C1 segment of cervical spinal cord (tissue), 14 donors: ENCODE data around the gene NACC2.
A peak's percentile ranks its signal among the peaks of the same experiment; 100 is the strongest.

Experiments used
- DNase-seq, 14 donors: peaks; one replicate each; lab custom pipeline; 2025; lab: John Stamatoyannopoulos, UW

Gene NACC2, protein sequence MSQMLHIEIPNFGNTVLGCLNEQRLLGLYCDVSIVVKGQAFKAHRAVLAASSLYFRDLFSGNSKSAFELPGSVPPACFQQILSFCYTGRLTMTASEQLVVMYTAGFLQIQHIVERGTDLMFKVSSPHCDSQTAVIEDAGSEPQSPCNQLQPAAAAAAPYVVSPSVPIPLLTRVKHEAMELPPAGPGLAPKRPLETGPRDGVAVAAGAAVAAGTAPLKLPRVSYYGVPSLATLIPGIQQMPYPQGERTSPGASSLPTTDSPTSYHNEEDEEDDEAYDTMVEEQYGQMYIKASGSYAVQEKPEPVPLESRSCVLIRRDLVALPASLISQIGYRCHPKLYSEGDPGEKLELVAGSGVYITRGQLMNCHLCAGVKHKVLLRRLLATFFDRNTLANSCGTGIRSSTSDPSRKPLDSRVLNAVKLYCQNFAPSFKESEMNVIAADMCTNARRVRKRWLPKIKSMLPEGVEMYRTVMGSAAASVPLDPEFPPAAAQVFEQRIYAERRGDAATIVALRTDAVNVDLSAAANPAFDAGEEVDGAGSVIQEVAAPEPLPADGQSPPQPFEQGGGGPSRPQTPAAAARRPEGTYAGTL

DNA sequence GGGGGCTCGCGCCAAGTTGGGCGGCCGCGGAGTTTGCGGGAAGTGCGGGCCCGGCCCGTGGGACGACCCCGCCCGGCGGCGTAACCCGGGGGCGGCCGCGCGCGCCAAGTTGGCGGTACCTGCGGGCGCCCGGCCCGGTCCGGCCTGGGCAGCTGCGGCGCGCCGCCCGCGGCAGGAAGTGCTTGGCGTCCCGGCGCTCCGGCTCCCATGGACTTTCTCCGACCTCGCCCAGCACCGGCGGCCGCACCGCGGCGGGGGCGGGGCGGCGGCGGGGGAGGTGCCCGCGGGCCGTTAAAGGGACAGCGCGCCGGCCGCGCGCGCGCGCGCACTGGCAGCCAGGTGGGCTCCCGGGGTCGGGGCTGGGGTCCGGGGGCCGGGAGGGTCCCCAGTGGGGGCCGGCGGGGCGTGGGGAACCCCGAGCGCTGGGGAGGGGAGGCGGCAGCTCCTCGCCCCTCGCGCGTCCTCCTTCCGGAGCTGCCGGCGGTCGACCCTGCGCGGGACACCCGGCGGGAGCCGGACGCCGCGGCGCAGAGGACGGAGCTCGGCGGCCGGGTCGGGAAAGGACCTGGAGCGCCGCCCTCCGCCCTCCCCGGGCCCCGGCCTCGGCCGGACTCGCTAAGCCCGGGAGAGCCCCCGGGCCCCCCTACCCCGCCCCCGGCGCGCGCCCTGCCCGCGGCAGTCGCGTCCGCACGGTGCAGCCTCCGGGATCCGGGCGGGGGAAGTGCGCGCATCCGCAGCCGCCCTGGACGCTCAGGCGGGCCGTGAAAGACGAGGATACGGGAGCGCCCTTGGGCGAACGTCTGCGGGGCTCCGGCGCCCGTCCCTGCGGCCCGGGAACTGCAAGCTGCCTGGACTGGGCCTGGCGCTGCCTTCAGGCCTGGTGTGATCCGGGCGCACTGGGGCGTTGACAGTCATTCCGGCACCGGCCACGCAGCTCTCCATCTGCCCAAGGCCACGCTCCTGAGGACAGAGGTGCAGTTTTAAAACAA lies at the start of gene NACC2:
Gene NACC2 (minus strand): TSS at position 220 of the 989 bp plus-strand sequence. CDS start 44,768 bp downstream, outside the sequence.
- peak in 6 of 14 donors; percentile 17 to 62 (median 50) for DNase-seq

DNA sequence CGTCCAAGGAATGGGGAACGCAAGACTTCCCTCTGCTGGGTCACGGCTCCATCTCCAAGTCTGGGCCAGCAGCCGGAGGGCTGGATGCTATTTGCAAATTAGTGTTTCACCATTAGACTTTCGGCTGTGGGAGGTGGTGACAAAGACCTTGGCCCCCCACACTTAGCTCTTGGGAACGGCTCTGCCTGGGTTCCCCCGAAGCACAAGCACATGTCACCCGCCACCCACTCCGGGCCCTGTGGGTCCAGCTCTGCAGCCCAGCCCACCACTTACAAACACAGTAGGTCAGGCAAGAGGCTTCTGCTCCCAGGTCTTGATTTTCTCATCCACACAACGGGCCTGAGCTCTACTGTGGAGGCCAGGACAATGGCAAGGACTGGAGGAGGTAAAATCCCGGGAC lies 49.4 kb upstream of the NACC2 start:
- no peak for DNase-seq

DNA sequence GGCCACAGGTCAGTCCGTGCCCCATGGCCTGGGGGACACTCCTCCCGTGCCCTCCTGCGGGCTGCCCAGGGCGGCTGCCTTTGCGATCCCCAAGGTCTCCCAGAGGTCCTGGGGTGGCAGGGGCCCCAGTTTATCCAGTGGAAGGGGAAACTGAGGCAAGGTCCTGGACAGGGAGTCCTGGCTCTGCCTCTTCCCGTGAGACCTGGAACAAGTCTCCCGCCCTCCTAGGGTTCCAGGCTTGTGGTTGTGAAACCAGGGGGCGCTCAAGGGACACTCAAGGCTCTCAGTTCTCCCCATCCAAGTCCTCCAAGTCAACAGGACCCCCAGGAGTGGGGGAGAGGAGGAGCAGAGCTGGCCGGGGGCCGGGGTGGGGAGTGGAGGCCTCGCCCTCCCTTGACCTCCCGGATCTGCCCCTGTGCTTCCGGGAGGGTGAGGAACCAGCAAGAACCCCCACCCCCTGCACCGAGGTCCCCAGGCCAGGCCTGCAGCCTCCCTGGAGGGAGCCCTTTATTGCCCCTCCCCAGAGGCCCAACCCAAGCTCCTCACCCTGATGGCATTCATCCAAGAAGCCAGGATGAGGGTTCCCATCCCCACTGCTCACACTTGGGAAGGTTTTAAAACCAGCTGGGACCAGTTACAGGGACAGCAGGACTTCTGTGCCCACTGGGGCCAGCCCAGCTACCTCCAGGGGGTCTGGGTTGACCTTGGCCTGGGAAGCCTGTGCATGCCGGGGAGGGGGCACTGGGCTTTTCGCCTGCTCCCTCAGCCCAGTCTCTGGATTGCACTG lies 48.3 kb upstream of the NACC2 start:
- no peak for DNase-seq

DNA sequence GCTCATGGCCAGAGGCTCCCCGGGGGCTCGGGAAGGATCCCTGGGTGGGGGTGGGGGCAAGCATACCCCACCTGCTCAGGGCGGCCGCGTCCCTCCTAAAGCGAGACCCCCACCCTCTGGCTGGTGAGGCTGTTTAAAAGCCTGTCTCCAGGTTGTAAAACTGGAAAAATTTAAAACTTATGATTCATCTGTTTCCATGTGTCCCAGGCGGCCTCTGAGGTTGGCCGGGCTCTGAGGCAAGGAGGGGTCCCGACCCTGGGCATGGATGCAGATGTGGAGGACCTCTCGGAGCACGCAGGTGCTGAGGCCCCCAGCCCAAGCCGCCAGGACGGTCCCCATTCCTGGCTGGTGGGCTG lies 47.7 kb upstream of the NACC2 start:
- no peak for DNase-seq

DNA sequence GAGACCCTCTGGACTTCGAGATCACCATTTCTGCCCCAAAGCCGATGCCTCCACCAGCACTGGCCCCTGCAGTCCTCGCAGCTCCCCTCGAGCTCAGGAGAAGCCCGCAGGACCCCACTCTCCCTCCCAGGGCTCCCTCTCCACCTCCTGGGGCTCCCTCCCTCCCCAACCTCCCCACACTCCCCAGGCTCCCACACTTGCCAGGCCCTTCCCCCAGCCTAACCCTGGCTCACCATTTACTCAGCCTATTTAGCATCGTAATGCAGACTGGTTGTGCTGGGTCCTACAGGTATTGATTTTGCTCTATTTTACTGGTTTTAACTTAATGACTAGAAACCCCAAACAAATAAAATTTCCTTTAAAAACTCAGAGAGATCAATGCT lies 47.3 kb upstream of the NACC2 start:
- no peak for DNase-seq

DNA sequence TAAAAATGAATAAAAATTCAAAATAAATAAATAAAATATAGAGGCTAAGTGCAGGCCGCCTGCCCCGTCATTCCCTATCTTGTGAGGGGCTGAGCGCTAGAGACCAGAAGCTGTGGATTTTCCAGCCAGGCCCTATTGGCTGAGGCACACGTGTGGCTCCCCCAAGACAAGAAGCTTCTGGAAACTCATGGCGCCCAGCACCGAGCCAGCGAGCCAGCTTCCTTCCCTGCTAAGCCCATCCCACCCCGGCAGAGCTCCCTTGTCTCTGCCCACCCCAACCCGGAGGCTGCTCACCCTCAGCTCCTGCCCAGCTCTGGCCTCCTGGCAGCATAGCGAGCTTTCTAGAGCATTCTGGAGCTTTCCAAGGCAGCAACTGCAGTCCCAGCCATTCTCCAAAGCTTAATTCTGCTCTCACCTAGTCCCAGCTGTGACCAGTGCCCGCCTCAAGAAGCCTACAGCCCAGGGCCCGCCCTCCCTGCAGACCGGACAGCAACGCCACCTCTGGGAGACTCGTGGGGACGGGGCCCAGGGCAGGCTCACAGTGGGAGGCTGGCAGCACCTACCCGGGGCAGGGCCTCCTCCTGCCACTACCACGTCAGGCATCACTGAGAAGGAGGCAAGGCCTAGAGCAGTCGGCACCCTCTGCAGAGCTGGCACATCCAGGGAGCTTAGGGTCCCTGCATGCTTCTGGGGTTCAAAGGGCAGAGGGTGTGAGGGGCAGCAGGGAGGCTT lies 46.8 kb upstream of the NACC2 start:
- DNase-seq = no peak

DNA sequence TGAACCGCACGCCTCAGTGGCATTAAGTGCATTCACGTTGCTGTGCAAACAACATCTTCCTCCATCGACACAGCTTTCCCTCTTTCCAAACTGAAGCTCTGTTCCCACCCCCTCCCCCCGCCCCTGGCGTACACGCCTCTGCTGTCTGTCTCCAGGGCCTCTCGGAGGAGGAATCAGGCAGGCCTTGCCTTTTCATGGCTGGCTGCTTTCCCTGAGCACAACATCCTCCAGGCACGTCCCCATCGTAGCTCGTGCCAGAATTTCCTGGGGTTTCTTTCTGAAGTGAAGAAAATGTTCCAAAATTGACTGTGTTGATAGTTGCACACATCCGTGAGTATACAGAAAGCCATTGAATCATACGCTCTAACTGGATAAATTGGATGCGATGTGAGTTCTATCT lies 45.9 kb upstream of the NACC2 start:
- no peak for DNase-seq

DNA sequence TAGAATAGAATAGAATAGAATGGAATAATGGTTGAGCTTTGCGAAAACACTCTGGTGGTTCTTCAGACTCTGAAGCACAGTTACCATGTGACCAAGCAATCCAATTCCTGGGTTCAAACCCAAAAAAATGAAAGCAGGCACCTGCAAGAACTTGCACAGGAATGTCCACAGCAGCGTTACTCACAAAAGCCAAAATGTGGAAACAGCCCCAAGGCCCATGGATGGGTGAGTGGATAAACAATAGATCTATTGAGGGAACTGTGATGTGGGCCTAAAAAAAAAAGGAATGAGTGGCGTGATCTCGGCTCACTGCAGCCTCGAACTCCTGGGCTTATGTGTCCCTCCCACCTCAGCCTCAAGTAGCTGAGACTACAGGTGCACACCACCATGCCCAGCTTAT lies 45.0 kb upstream of the NACC2 start:
- DNase-seq = no peak

DNA sequence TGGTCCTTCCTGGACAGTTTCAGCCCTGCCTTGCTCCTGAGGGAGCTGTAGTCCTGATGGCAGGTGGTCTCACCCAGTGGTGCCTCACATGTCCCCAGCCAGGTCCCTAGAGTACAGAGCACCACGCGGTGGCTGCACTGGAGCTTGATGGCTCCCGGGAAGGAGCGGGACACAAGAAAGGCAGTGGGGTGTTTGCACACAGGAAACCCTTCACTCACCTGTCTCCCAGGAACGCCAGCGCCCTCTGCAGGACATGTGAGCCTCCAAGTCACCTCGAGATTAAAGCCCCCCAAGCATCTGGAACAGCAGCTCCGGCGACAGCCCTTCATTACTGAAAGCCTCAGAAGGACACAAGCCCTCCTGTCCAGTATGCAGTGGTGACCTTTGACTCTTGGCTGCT lies 43.5 kb upstream of the NACC2 start:
- DNase-seq = no peak

DNA sequence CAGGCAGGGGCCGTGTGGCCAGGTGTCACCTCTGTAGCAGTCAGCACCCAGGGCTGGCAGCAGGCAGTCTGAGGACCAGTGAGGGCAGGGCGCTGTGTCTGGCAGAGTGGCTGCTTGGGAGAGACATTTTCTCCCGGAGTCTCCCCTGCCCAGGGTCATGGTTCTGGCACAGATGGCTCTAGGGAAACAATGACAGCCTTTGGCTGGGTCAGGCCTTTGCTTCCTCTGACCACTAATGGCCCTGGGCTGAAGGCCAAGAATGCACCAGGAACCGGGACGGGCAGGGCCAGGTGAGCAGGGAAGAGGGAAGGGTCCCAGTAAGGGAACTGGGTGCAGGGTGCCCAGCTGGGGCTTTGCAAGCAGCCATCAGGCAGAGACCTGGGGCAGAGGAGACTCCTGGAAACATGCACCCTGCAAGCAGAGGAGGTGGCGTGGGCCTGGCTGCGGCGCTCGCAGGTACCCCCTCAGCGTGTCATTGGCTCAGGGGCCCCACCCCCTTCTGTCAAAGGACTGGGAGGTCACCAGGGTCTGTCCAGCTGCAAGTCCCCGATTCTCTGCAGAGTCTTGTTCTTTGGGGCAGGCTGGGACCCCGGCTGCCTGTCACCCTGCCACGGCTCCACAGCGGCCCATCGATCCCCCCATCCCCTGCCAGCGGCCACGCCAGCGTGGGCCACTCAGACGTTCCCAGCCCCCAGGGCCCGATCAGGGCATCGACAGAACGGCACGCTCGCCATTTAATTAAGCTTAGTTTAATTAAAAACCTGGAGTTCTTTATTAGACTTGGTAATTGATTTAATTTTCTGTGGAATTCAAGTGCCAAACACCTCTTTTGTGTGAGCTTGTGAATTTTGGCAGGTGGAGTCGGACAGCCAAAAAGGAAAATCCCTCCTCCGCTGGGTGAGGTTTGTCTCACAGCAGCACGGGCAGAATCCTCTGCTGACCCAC lies 42.5 kb upstream of the NACC2 start:
- no peak for DNase-seq

DNA sequence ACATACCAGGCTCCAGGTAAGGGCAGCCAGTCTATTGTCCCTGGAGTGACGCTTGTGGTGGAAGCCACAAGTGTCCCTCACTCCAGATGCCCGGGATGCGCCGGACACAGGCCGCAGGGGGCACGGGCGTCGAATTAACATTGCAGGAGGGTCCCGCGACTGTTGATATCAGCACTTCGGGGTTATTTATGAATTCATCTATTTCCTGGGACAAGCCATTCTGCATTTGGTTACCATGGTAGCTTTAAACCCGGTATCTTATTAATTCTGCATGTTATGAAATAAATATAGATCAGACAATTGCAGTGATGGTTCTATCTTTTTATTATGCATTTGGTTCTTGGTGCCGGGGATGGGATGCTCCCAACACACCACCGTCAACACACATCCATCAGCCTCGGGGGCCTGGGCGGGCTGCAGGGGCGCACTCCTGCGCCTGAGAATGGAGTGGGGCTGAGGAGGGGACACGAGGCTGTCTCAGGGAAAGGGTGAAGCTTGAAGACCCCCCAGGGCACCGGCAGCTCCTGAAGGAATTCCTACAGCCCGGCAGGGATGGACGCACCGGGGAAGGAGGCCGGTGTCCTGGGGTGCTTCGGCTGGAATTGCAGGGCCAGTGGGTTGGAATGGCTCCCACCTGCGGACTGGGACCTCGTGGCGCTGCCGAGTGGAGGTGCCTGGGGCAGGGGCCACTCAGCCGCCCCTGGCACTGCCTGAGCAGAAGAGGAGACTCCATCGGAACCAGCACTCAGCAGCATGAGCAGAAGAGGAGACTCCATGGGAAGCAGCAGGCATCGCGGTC lies 41.2 kb upstream of the NACC2 start:
- no peak for DNase-seq

DNA sequence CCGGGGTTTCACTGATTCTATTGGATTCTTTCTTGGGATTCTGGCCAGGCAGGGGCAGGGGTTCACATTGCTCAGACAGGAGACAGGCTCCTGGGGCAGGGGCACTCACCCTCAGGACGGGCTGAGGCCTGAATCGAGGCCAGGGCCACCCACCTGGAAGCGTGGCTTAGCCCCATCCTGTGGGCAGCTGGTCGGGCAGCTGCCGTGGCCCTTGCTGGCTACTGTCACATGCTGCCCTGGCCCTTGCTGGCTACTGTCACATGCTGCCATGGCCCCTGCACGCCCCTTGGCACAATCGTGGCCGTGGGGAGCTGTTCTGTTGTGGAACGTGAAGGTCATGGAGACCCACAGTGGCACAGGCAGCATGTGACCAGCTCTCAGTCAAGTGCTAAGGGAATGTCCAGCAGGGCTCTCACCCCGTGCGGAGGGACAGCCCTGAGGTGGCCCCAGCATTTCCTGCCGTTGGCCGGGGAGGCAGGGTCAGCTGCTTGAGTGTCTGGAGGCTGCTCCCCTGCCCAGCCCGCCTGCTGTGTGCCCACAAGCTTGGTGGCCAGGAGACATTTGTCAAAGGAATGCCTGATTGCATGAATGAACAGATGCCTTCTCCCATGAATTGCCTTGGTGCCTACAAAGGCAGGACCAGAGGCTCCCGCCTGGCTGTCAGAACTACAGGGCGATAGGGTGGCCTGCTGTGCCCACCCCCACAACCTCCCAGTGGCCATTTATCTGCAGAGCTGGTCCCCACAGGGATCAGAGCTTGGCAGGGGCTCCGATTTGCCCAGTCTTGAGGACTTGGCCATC lies 40.4 kb upstream of the NACC2 start:
- peak in 1 of 14 donors; percentile 10 for DNase-seq

DNA sequence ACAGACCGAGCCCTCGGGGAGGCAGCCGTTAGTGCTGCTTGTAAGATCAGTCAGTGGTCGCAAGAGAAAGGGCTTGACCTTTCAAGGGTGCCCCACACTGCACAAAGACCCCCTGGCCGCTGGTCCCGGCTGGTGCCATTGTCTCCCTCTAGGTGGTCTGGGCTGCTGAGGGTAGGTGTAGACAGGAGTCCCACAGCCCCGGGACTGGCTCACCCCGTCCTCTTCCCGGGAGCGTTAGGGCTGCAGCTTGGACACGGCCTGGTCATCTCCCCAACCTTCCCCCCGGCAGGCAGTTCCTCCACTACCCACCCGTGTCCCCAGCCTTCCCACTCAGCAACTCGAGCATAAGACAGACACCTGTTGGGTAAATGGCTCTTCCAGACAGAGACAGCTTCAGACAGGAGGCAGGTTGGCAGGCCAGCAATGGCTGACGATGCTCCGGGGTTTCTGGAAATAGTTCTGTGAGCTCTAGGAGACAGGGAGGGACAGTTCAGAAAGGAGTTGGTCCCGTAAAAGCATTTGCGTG lies 38.9 kb upstream of the NACC2 start:
- no peak for DNase-seq

DNA sequence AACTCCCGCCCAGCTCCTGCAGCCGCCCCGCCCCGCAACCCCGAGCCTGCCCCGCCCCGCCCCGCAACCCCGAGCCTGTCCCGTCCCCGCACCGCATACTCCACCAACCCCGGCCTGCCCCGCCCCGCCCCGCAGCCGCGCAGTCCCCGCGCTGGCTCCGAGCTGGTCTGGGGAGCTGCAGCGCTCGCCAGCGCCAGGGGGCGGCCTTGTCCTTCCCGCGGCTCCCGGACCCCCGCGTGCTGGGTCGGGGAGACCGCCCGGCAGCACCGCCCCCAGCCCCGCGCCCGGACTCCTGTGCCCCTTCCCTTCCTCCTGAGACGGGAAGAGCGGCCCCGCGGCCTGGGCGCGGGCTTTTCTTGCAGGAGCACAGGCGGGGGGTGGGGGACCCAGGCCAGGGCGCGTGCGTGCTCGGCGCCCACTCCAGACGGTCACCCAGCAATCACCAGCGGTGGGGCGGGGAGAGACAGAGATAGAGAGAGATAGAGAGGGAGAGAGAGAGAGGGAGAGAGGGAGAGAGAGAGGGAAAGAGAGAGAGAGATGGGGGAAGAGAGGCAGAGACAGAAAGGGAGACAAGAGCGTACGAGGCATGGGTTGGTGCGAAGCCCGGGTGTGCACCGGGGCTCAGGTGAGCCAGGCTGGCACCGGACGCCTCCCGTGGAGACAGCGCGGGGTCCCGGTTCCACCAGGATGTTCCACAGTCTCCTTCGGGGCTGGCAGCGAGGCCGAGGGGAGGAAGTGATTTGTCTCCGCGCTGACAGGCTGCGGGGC lies 38.3 kb upstream of the NACC2 start:
- peak in 1 of 14 donors; percentile 20 for DNase-seq

DNA sequence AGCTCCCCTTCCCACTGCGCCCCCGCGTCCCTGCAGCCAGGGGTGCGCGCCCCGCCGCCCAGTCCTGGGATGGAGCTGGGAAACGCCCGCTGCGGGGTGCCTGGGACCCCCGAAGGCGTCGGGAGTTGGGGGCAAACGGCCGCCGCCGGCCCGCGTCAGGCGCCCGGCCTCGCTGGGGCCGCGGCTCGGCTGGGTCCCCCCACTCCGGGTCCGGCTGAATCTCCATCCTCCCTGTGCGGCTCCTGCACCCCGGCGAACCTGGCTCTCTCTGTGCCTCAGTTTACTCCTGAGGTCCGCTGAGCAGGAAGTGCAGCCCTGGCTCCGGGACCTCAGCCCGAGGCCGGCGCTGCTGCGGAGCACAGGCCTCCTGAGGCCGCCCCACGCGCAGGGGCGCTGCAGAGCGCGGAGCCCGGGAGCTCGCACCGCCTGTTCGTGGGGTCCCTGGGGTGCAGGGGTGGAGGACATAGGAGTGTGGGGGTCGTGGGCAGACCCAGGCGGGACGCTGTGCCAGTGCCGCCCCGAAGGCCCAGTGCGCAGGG lies 37.5 kb upstream of the NACC2 start:
- DNase-seq = no peak
